Peyer's patch (tissue), 4 donors: Measurements from ENCODE around the gene CYSRT1.

Experiments used
- POLR2A ChIP-seq, 2 donors: fragments of 450-650 bp; IDR thresholded peaks; one replicate each; pipeline ENCODE4 v1.5.1; 2017; ENCODE audit warnings: antibody characterized with exemption in 2 of 2, mild to moderate bottlenecking in 2 of 2, moderate library complexity in 2 of 2
- TF ChIP-seq, protein P1 (sequence below), 6 experiments: fragments of 450-650 bp in 4 of 6; fragments of 200-600 bp in 2 of 6; sonication (generic) in 1 of 6; IDR thresholded peaks; one replicate each; pipeline ENCODE4 v1.5.1; 2017 to 2019; ENCODE audit warnings: antibody characterized with exemption in 6 of 6, mild to moderate bottlenecking in 3 of 6, moderate library complexity in 1 of 6

GRCh38 chr9:137240318-137240840 is 15.4 kb downstream of the CYSRT1 start:
- TF ChIP-seq, protein P1, sequence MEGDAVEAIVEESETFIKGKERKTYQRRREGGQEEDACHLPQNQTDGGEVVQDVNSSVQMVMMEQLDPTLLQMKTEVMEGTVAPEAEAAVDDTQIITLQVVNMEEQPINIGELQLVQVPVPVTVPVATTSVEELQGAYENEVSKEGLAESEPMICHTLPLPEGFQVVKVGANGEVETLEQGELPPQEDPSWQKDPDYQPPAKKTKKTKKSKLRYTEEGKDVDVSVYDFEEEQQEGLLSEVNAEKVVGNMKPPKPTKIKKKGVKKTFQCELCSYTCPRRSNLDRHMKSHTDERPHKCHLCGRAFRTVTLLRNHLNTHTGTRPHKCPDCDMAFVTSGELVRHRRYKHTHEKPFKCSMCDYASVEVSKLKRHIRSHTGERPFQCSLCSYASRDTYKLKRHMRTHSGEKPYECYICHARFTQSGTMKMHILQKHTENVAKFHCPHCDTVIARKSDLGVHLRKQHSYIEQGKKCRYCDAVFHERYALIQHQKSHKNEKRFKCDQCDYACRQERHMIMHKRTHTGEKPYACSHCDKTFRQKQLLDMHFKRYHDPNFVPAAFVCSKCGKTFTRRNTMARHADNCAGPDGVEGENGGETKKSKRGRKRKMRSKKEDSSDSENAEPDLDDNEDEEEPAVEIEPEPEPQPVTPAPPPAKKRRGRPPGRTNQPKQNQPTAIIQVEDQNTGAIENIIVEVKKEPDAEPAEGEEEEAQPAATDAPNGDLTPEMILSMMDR (IDR thresholded peaks at IDR 0.05), result peak in 1 of 6 experiments; percentile 16
- peak; percentile 40 to 52 for TF ChIP-seq POLR2A (IDR thresholded peaks at IDR 0.05)
